CD8-positive, alpha-beta memory T cell (primary cell): Measurements from ENCODE around the gene KLHL29. TPM values are rescaled to one million over a fixed set of nuclear protein-coding genes. Genes with fewer than 3 reads are reported as not detected.
A peak's percentile ranks its signal among the peaks of the same experiment; 100 is the strongest.

Experiments
- CTCF ChIA-PET: fragments of 350-600 bp; sonication (Branson Sonifier 250); formaldehyde crosslinking; loops from one replicate; lab custom pipeline; 2021; ENCODE audit warnings: antibody characterized with exemption; lab: Charles Lee
- POLR2A ChIA-PET: fragments of 350-600 bp; sonication (Branson Sonifier 250); formaldehyde crosslinking; loops from one replicate; lab custom pipeline; 2021; ENCODE audit warnings: antibody characterized with exemption; lab: Charles Lee
- DNase-seq, 5 donors: peaks; one replicate each; pipeline versions ENCODE4 v3.0.0 to v3.0.0-alpha.2; 2020 to 2022; ENCODE audit warnings: mixed read lengths in 1 of 5
- H3K27ac ChIP-seq: one replicate; pipeline ENCODE4 v1.7.0; 2013; ENCODE audit warnings: low read depth, mild to moderate bottlenecking, low read length, moderate library complexity
- H3K27me3 ChIP-seq: 2 replicates; pipeline ENCODE4 v1.7.0; 2013; ENCODE audit warnings: low read length, mild to moderate bottlenecking; ENCODE audit not compliant: insufficient read depth, poor library complexity, severe bottlenecking
- H3K36me3 ChIP-seq: 2 replicates; pipeline ENCODE4 v1.7.0; 2013; ENCODE audit warnings: mild to moderate bottlenecking, low read length, moderate library complexity; ENCODE audit not compliant: insufficient read depth
- H3K4me1 ChIP-seq: 2 replicates; pipeline ENCODE4 v1.7.0; 2013; ENCODE audit warnings: mild to moderate bottlenecking, low read length, moderate library complexity; ENCODE audit not compliant: insufficient read depth
- H3K4me3 ChIP-seq: 2 replicates; pipeline ENCODE4 v1.7.0; 2013; ENCODE audit warnings: mild to moderate bottlenecking, low read length
- H3K9me3 ChIP-seq: 2 replicates; pipeline ENCODE4 v1.7.0; 2013; ENCODE audit warnings: mild to moderate bottlenecking, low read length
- H3K27ac Mint-ChIP-seq, 8 donors: one replicate each; pipeline ENCODE4 v1.8.0; 2020 to 2021; ENCODE audit warnings: mixed read lengths in 8 of 8, mild to moderate bottlenecking in 6 of 8, inconsistent platforms in 3 of 8, moderate library complexity in 3 of 8
- H3K27me3 Mint-ChIP-seq, 2 donors: one replicate each; pipeline ENCODE4 v1.8.0; 2020 to 2021; ENCODE audit warnings: mixed read lengths in 2 of 2, mild to moderate bottlenecking in 1 of 2, moderate library complexity in 1 of 2
- H3K36me3 Mint-ChIP-seq, 3 donors: one replicate each; pipeline ENCODE4 v1.8.0; 2020 to 2021; ENCODE audit warnings: mixed read lengths in 3 of 3, inconsistent platforms in 1 of 3, mild to moderate bottlenecking in 1 of 3
- H3K4me1 Mint-ChIP-seq, 3 donors: one replicate each; pipeline ENCODE4 v1.8.0; 2020 to 2021; ENCODE audit warnings: mixed read lengths in 3 of 3, inconsistent platforms in 1 of 3, mild to moderate bottlenecking in 1 of 3
- H3K4me3 Mint-ChIP-seq, 7 donors: one replicate each; pipeline ENCODE4 v1.8.0; 2020 to 2021; ENCODE audit warnings: mixed read lengths in 7 of 7, mild to moderate bottlenecking in 6 of 7, moderate library complexity in 4 of 7, inconsistent platforms in 2 of 7
- H3K9me3 Mint-ChIP-seq, 5 donors: one replicate each; pipeline ENCODE4 v1.8.0; 2020 to 2022; ENCODE audit warnings: mixed read lengths in 5 of 5, mild to moderate bottlenecking in 3 of 5, moderate library complexity in 2 of 5, inconsistent platforms in 1 of 5
- polyA plus RNA-seq: library from polyadenylated mRNA; unstranded; fragments of 300-500 nt; fragmentation: Illumina TruSeq; gene quantifications from one replicate; pipeline ENCODE4 v1.2.3, GENCODE V29; 2021
- total RNA-seq, 2 experiments: library from RNA; stranded (reverse); gene quantifications; one replicate each; pipeline ENCODE4 v1.2.3, GENCODE V29; 2021

KLHL29 gene
- total and polyA plus RNA-seq, 3 experiments from 2014 or later = 0.11 to 0.21 (median 0.13) TPM

- H3K9me3 ChIP-seq = no peaks in the 10 kb centered on the region
- Mint-ChIP-seq H3K36me3 (no peaks in the 10 kb centered on the region), H3K27ac (no peak overlapping the region), H3K27me3 (peaks cover 12 to 15% of the 10 kb centered on the region in 2 donors), H3K4me1 (peaks cover 9 to 10% (median 10%) of the 10 kb centered on the region in 3 donors), H3K4me3 (no peak overlapping the region), H3K9me3 (no peaks in the 10 kb centered on the region)
- DNase-seq = no peak
- POLR2A ChIA-PET = no interaction called here
- peaks cover 18% of the 10 kb centered on the region for H3K4me1 ChIP-seq
- no peaks in the 10 kb centered on the region for H3K36me3 ChIP-seq
- H3K4me3 ChIP-seq = no peak overlapping the region
- CTCF ChIA-PET = no interaction called here
- no peak overlapping the region for H3K27ac ChIP-seq
- H3K27me3 ChIP-seq = no peaks in the 10 kb centered on the region
Measured at GRCh38 chr2:23500836-23501235, 115.9 kb downstream of the KLHL29 start.

GRCh38 chr2:23502096-23502495 lies 117.1 kb downstream of the KLHL29 start:
- CTCF ChIA-PET = no interaction called here
- Mint-ChIP-seq H3K27me3 (peaks cover 13 to 15% of the 10 kb centered on the region in 2 donors), H3K9me3 (no peaks in the 10 kb centered on the region), H3K4me1 (peaks cover 3% of the 10 kb centered on the region in 3 donors), H3K27ac (no peak overlapping the region), H3K36me3 (no peaks in the 10 kb centered on the region), H3K4me3 (no peak overlapping the region)
- no peak overlapping the region for H3K27ac ChIP-seq
- H3K36me3 ChIP-seq = no peaks in the 10 kb centered on the region
- no peak for DNase-seq
- H3K9me3 ChIP-seq = no peaks in the 10 kb centered on the region
- H3K4me3 ChIP-seq = no peak overlapping the region
- POLR2A ChIA-PET = no interaction called here
- H3K27me3 ChIP-seq = no peaks in the 10 kb centered on the region
- peaks cover 6% of the 10 kb centered on the region for H3K4me1 ChIP-seq

- Histone ChIP-seq H3K9me3 (no peaks in the 10 kb centered on the region), H3K27ac (no peak overlapping the region), H3K4me3 (no peak overlapping the region), H3K36me3 (no peaks in the 10 kb centered on the region), H3K27me3 (no peaks in the 10 kb centered on the region), H3K4me1 (no peaks in the 10 kb centered on the region)
- H3K4me3 Mint-ChIP-seq = no peak overlapping the region
- POLR2A ChIA-PET = no interaction called here
- H3K27ac Mint-ChIP-seq = no peak overlapping the region
- DNase-seq = no peak
- CTCF ChIA-PET = no interaction called here
- peaks cover 13 to 14% of the 10 kb centered on the region in 2 donors for H3K27me3 Mint-ChIP-seq
- H3K9me3 Mint-ChIP-seq = no peaks in the 10 kb centered on the region
- H3K36me3 Mint-ChIP-seq = no peaks in the 10 kb centered on the region
- no peaks in the 10 kb centered on the region for H3K4me1 Mint-ChIP-seq
Measured at GRCh38 chr2:23503097-23503496, 118.1 kb downstream of the KLHL29 start.

GRCh38 chr2:23503682-23504081 lies 118.7 kb downstream of the KLHL29 start:
- Histone ChIP-seq H3K27me3 (no peaks in the 10 kb centered on the region), H3K9me3 (no peaks in the 10 kb centered on the region), H3K4me3 (no peak overlapping the region), H3K27ac (no peak overlapping the region), H3K4me1 (no peaks in the 10 kb centered on the region), H3K36me3 (no peaks in the 10 kb centered on the region)
- no peaks in the 10 kb centered on the region for H3K9me3 Mint-ChIP-seq
- CTCF ChIA-PET = no interaction called here
- POLR2A ChIA-PET = no interaction called here
- peaks cover 13 to 17% of the 10 kb centered on the region in 2 donors for H3K27me3 Mint-ChIP-seq
- no peaks in the 10 kb centered on the region for H3K36me3 Mint-ChIP-seq
- no peak overlapping the region for H3K27ac Mint-ChIP-seq
- H3K4me1 Mint-ChIP-seq = no peaks in the 10 kb centered on the region
- no peak overlapping the region for H3K4me3 Mint-ChIP-seq
- no peak for DNase-seq

GRCh38 chr2:23504591-23504990 lies 119.6 kb downstream of the KLHL29 start:
- Histone ChIP-seq H3K4me1 (no peaks in the 10 kb centered on the region), H3K4me3 (no peak overlapping the region), H3K36me3 (no peaks in the 10 kb centered on the region), H3K27ac (no peak overlapping the region), H3K9me3 (no peaks in the 10 kb centered on the region), H3K27me3 (no peaks in the 10 kb centered on the region)
- H3K9me3 Mint-ChIP-seq = no peaks in the 10 kb centered on the region
- DNase-seq = no peak
- no peak overlapping the region for H3K4me3 Mint-ChIP-seq
- no peaks in the 10 kb centered on the region for H3K4me1 Mint-ChIP-seq
- peaks cover 9 to 19% of the 10 kb centered on the region in 2 donors for H3K27me3 Mint-ChIP-seq
- H3K36me3 Mint-ChIP-seq = no peaks in the 10 kb centered on the region
- ChIA-PET CTCF (no interaction called here), POLR2A (no interaction called here)
- no peak overlapping the region for H3K27ac Mint-ChIP-seq

GRCh38 chr2:23505218-23505983 lies 120.4 kb downstream of the KLHL29 start:
- H3K36me3 ChIP-seq = no peaks in the 10 kb centered on the region
- Mint-ChIP-seq H3K36me3 (no peaks in the 10 kb centered on the region), H3K9me3 (no peaks in the 10 kb centered on the region), H3K4me1 (no peaks in the 10 kb centered on the region), H3K27me3 (peaks cover 11 to 24% of the 10 kb centered on the region in 2 donors), H3K27ac (peak overlapping the region in 1 of 8 donors; percentile 37), H3K4me3 (peak overlapping the region in 1 of 7 donors; percentile 37)
- H3K27ac ChIP-seq = no peak overlapping the region
- H3K27me3 ChIP-seq = no peaks in the 10 kb centered on the region
- no peak for DNase-seq
- ChIA-PET CTCF (no interaction called here), POLR2A (no interaction called here)
- H3K4me3 ChIP-seq = no peak overlapping the region
- no peaks in the 10 kb centered on the region for H3K4me1 ChIP-seq
- H3K9me3 ChIP-seq = no peaks in the 10 kb centered on the region

GRCh38 chr2:23505984-23506380 lies 121.0 kb downstream of the KLHL29 start:
- H3K27me3 Mint-ChIP-seq = peaks cover 11 to 24% of the 10 kb centered on the region in 2 donors
- H3K27ac Mint-ChIP-seq = no peak overlapping the region
- DNase-seq = no peak
- ChIA-PET CTCF (no interaction called here), POLR2A (no interaction called here)
- Histone ChIP-seq H3K4me1 (no peaks in the 10 kb centered on the region), H3K9me3 (no peaks in the 10 kb centered on the region), H3K4me3 (no peak overlapping the region), H3K36me3 (no peaks in the 10 kb centered on the region), H3K27ac (no peak overlapping the region), H3K27me3 (no peaks in the 10 kb centered on the region)
- H3K4me1 Mint-ChIP-seq = no peaks in the 10 kb centered on the region
- H3K4me3 Mint-ChIP-seq = no peak overlapping the region
- H3K9me3 Mint-ChIP-seq = no peaks in the 10 kb centered on the region
- H3K36me3 Mint-ChIP-seq = no peaks in the 10 kb centered on the region

- H3K27ac ChIP-seq = no peak overlapping the region
- no peak overlapping the region for H3K27ac Mint-ChIP-seq
- H3K4me3 Mint-ChIP-seq = no peak overlapping the region
- no peaks in the 10 kb centered on the region for H3K9me3 ChIP-seq
- ChIA-PET POLR2A (no interaction called here), CTCF (no interaction called here)
- peaks cover 14 to 28% of the 10 kb centered on the region in 2 donors for H3K27me3 Mint-ChIP-seq
- no peaks in the 10 kb centered on the region for H3K4me1 Mint-ChIP-seq
- no peaks in the 10 kb centered on the region for H3K9me3 Mint-ChIP-seq
- DNase-seq = no peak
- H3K27me3 ChIP-seq = no peaks in the 10 kb centered on the region
- no peaks in the 10 kb centered on the region for H3K36me3 ChIP-seq
- no peaks in the 10 kb centered on the region for H3K4me1 ChIP-seq
- H3K4me3 ChIP-seq = no peak overlapping the region
- H3K36me3 Mint-ChIP-seq = no peaks in the 10 kb centered on the region
Measured at GRCh38 chr2:23506531-23507266, 121.7 kb downstream of the KLHL29 start.
